Measurements from ENCODE around the gene CYP19A1.

Gene CYP19A1

GRCh38 chr15:51338496-51338895 is at the start of gene CYP19A1:
Gene CYP19A1, minus strand, starts transcription at chr15:51338596. Its CDS starts 95,684 bp downstream, at chr15:51242912.
- DNase-seq = no peak

- DNase-seq = no peak
Observed at GRCh38 chr15:51387699-51388041, 49.3 kb upstream of the CYP19A1 start.

GRCh38 chr15:51386960-51387698 is 48.7 kb upstream of the CYP19A1 start:
- no peak for DNase-seq

GRCh38 chr15:51386486-51386885 is 48.1 kb upstream of the CYP19A1 start:
- DNase-seq = no peak

GRCh38 chr15:51386029-51386428 is 47.6 kb upstream of the CYP19A1 start:
- DNase-seq = no peak

GRCh38 chr15:51382787-51383186 is 44.4 kb upstream of the CYP19A1 start:
- DNase-seq = peak; percentile 51 to 65

- peak; percentile 62 to 74 for DNase-seq
Observed at GRCh38 chr15:51380999-51381806, 42.8 kb upstream of the CYP19A1 start.

GRCh38 chr15:51379390-51379789 is 41.0 kb upstream of the CYP19A1 start:
- no peak for DNase-seq

GRCh38 chr15:51378406-51378805 is 40.0 kb upstream of the CYP19A1 start:
- no peak for DNase-seq

GRCh38 chr15:51377038-51377786 is 38.8 kb upstream of the CYP19A1 start:
- no peak for DNase-seq

- no peak for DNase-seq
Observed at GRCh38 chr15:51375966-51376640, 37.7 kb upstream of the CYP19A1 start.

GRCh38 chr15:51374131-51374530 is 35.7 kb upstream of the CYP19A1 start:
- DNase-seq = no peak

GRCh38 chr15:51371266-51371665 is 32.9 kb upstream of the CYP19A1 start:
- DNase-seq = no peak

- DNase-seq = no peak
Observed at GRCh38 chr15:51369451-51369761, 31.0 kb upstream of the CYP19A1 start.

- DNase-seq = no peak
Observed at GRCh38 chr15:51368751-51369450, 30.5 kb upstream of the CYP19A1 start.

GRCh38 chr15:51368307-51368706 is 29.9 kb upstream of the CYP19A1 start:
- DNase-seq = no peak

GRCh38 chr15:51367322-51367976 is 29.1 kb upstream of the CYP19A1 start:
- DNase-seq = no peak

GRCh38 chr15:51366920-51367319 is 28.5 kb upstream of the CYP19A1 start:
- no peak for DNase-seq

- no peak for DNase-seq
Observed at GRCh38 chr15:51366071-51366470, 27.7 kb upstream of the CYP19A1 start.

- no peak for DNase-seq
Observed at GRCh38 chr15:51365417-51365816, 27.0 kb upstream of the CYP19A1 start.

GRCh38 chr15:51363383-51363782 is 25.0 kb upstream of the CYP19A1 start:
- DNase-seq = no peak

GRCh38 chr15:51359981-51360380 is 21.6 kb upstream of the CYP19A1 start:
- no peak for DNase-seq
